ENCODE measurements around the gene LSP1.
A peak's percentile ranks its signal among the peaks of the same experiment; 100 is the strongest.

Gene LSP1

DNA sequence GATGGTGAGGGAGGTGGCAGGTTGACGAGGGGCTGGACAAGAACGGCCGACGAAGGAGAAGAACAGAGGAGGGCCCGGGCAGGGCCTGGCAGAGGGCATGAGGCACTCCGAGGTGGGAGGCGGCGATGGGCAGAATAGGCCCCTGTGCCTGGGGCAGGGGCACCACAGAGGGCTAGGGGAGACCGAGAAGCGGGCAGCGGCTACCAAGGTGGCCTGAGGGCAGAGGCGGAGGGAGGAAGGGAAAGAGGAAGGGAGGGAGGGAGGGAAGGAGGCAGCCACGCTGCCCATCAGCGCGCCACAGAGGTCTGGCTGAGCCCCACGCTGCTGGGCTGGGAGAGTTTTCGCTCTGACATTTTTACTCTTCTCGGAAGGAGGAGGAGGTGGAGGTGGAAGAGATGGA, 11.3 kb downstream of the LSP1 start:
- no peaks in the 10 kb centered on the region for H3K9me3 ChIP-seq (ENCODE audit: control insufficient read depth in 1 of 2, low read length in 2 of 2)
- peaks cover 0 to 33% of the 10 kb centered on the region in 2 donors for H3K4me1 ChIP-seq (ENCODE audit: control insufficient read depth in 1 of 2, insufficient read depth in 2 of 2, low read length in 2 of 2)
- no peaks in the 10 kb centered on the region for H3K36me3 ChIP-seq (ENCODE audit: control insufficient read depth in 1 of 2, insufficient read depth in 2 of 2, low read length in 2 of 2)
- peak overlapping the region; percentile 42 to 58 for H3K4me3 ChIP-seq (ENCODE audit: low read depth in 1 of 2, low read length in 2 of 2)
- no peaks in the 10 kb centered on the region for H3K27me3 ChIP-seq (ENCODE audit: low read depth, low read length)
- H3K27ac ChIP-seq (ENCODE audit: low read length), result peak overlapping the region; percentile 85

DNA sequence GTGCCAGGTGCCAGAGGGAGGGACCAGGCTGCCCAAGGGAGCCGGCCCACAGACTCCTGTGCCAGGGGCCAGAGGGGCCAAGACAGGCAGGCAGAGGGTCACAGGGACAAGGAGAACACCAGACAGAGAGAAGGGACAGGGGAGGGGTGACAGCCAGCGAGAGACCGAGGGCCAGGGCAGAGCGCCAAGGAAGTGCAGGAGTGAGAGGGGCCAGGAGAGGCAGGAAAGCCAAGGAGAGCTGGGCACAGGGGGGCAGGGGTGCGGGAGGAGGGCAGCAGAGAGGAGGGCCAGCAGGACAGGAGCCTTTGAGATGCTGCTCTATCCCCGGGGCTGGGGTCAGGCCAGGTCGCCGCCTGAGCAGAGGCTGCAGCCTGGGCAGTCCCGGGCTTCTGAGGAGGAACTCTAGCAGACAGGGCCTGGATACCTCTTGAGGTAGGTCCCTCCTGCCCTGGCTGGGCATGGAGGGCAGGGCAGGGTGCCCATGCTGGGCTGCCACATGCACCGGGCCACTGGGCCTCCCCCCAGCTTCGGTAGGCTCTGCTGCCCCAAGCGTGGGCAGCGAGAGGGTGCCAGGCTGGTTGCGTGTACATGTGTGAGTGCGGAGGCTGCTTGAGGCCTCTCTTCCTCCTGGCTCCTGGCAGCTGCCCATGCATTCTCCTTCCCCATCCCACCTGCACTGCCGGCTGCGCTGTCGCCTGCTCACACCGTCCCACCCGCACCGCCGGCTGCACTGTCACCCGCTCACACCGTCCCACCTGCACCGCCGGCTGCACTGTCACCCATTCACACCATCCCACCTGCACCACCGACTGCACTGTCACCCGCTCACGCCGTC, 12.2 kb downstream of the LSP1 start:
- Histone ChIP-seq H3K9me3 (ENCODE audit: control insufficient read depth in 1 of 2, low read length in 2 of 2) (no peaks in the 10 kb centered on the region), H3K4me3 (ENCODE audit: low read depth in 1 of 2, low read length in 2 of 2) (peak overlapping the region; percentile 33 to 58), H3K4me1 (ENCODE audit: control insufficient read depth in 1 of 2, insufficient read depth in 2 of 2, low read length in 2 of 2) (peaks cover 0 to 35% of the 10 kb centered on the region in 2 donors), H3K27me3 (ENCODE audit: low read depth, low read length) (no peaks in the 10 kb centered on the region), H3K27ac (ENCODE audit: low read length) (peak overlapping the region; percentile 85), H3K36me3 (ENCODE audit: control insufficient read depth in 1 of 2, insufficient read depth in 2 of 2, low read length in 2 of 2) (no peaks in the 10 kb centered on the region)

DNA sequence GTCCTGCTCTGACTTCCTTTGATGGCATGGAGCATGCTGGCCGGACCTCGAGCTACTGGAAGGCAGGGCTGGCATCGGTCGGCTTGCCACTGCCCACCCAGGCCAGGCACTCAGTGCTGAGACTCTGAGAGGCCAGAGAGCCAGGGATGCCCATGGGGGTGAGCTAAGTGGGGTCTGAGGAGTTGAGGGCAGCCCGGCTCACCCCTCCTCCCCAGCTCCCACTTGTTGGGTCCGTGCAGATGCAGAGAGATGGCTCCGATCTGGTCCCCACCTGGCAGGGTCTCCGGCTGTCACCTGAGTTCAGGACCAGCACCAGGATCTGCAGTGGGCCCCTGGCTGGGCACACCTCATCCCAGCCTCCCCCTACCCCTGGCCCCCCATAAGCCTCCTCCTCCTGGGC, 13.3 kb downstream of the LSP1 start:
- H3K9me3 ChIP-seq (ENCODE audit: control insufficient read depth in 1 of 2, low read length in 2 of 2), result no peaks in the 10 kb centered on the region
- H3K27me3 ChIP-seq (ENCODE audit: low read depth, low read length), result no peaks in the 10 kb centered on the region
- H3K36me3 ChIP-seq (ENCODE audit: control insufficient read depth in 1 of 2, insufficient read depth in 2 of 2, low read length in 2 of 2), result no peaks in the 10 kb centered on the region
- no peak overlapping the region for H3K27ac ChIP-seq (ENCODE audit: low read length)
- peak overlapping the region in 1 of 2 donors; percentile 58 for H3K4me3 ChIP-seq (ENCODE audit: low read depth in 1 of 2, low read length in 2 of 2)
- peaks cover 0 to 37% of the 10 kb centered on the region in 2 donors for H3K4me1 ChIP-seq (ENCODE audit: control insufficient read depth in 1 of 2, insufficient read depth in 2 of 2, low read length in 2 of 2)

GRCh38 chr11:1866776-1867175, 13.9 kb downstream of the LSP1 start:
- peaks cover 0 to 42% of the 10 kb centered on the region in 2 donors for H3K4me1 ChIP-seq (ENCODE audit: control insufficient read depth in 1 of 2, insufficient read depth in 2 of 2, low read length in 2 of 2)
- H3K36me3 ChIP-seq (ENCODE audit: control insufficient read depth in 1 of 2, insufficient read depth in 2 of 2, low read length in 2 of 2), result no peaks in the 10 kb centered on the region
- H3K9me3 ChIP-seq (ENCODE audit: control insufficient read depth in 1 of 2, low read length in 2 of 2), result no peaks in the 10 kb centered on the region
- no peaks in the 10 kb centered on the region for H3K27me3 ChIP-seq (ENCODE audit: low read depth, low read length)
- H3K27ac ChIP-seq (ENCODE audit: low read length), result no peak overlapping the region
- peak overlapping the region in 1 of 2 donors; percentile 2 for H3K4me3 ChIP-seq (ENCODE audit: low read depth in 1 of 2, low read length in 2 of 2)

DNA sequence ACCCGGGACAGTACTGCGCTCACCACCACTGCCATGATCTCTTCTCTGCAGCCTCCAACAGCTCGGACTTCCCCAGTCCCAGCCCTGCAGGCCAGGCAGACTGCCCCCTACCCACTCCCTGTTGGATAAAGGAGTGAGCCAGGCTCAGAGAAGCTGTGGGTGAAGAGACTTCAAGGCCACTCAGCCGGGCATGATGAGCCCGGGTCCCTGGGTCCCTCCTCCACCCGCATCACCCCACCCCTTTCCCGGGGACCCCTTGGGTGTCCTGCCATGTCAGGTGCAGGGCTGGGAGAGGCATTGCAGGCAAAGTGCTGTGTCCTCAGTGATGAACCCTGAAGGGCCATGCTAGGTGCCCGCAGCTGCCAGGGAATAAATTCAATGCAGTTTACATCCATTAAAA, 14.5 kb downstream of the LSP1 start:
- Histone ChIP-seq H3K9me3 (ENCODE audit: control insufficient read depth in 1 of 2, low read length in 2 of 2) (no peaks in the 10 kb centered on the region), H3K4me1 (ENCODE audit: control insufficient read depth in 1 of 2, insufficient read depth in 2 of 2, low read length in 2 of 2) (peaks cover 0 to 42% of the 10 kb centered on the region in 2 donors), H3K4me3 (ENCODE audit: low read depth in 1 of 2, low read length in 2 of 2) (no peak overlapping the region), H3K36me3 (ENCODE audit: control insufficient read depth in 1 of 2, insufficient read depth in 2 of 2, low read length in 2 of 2) (no peaks in the 10 kb centered on the region), H3K27me3 (ENCODE audit: low read depth, low read length) (no peaks in the 10 kb centered on the region), H3K27ac (ENCODE audit: low read length) (no peak overlapping the region)

DNA sequence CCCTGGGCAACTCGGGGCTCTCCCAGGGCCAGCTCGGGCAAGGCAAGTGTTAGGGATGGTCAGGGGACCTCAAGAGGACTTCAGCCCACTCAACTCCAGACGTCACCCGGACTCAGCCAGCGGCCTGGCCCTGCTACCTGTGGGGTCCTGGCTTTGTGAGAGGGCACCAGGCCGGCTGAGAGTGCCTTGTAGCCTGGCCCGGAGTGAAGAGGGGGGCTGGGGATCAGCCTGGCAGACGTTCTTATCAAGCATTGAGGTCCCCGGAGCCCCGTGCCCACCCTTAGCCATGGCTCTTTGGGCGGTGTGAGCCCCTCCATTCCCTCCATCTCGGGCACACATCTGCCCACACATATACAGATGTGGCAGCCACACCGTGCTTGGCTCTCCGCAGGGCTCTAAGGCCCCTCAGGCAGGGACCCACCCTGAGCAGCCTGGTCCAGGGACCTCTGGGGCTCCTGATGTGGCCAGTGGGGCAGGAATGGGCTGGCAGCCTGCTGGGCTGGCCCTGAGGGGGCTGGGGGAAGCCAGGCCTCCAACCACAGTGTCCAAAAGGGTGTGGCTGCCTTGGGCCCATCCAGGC, 15.3 kb downstream of the LSP1 start:
- H3K4me1 ChIP-seq (ENCODE audit: control insufficient read depth in 1 of 2, insufficient read depth in 2 of 2, low read length in 2 of 2), result peaks cover 0 to 38% of the 10 kb centered on the region in 2 donors
- H3K27me3 ChIP-seq (ENCODE audit: low read depth, low read length), result no peaks in the 10 kb centered on the region
- no peak overlapping the region for H3K27ac ChIP-seq (ENCODE audit: low read length)
- no peaks in the 10 kb centered on the region for H3K9me3 ChIP-seq (ENCODE audit: control insufficient read depth in 1 of 2, low read length in 2 of 2)
- no peaks in the 10 kb centered on the region for H3K36me3 ChIP-seq (ENCODE audit: control insufficient read depth in 1 of 2, insufficient read depth in 2 of 2, low read length in 2 of 2)
- peak overlapping the region in 1 of 2 donors; percentile 15 for H3K4me3 ChIP-seq (ENCODE audit: low read depth in 1 of 2, low read length in 2 of 2)

DNA sequence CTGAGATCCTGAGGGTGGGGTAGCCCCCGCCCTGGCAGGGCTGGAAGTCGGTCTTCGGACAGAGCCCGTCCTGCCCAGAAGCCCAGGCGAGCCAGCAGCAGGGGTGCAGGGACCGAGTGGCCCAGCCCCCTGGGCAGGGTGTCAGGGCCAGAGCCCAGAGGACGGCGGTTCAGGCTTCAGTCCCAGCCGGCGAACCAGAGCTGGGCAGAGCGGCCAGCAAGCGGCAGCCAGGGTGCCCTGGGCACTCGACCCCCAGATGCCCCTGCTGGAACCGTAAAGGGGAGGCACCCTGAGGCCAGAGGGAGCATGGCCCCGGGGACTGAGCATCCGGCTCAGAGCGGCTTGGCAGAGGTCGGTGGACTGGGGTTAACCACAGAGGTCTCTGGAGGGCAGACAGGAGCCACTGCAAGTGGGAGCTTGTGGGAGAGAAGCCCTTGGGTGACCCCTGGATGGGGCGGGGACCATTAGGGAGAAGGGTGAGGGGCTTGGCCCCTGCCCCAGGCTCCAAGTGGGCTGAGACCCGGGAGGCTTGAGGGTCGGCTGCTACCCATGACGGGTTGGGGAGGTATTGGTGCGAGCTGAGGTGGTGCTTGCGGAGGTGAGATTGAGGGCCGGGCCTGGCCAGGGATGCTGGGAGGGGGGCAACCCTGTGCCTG, 15.9 kb downstream of the LSP1 start:
- Histone ChIP-seq H3K4me3 (ENCODE audit: low read depth in 1 of 2, low read length in 2 of 2) (peak overlapping the region; percentile 15 to 47), H3K27me3 (ENCODE audit: low read depth, low read length) (no peaks in the 10 kb centered on the region), H3K36me3 (ENCODE audit: control insufficient read depth in 1 of 2, insufficient read depth in 2 of 2, low read length in 2 of 2) (no peaks in the 10 kb centered on the region), H3K9me3 (ENCODE audit: control insufficient read depth in 1 of 2, low read length in 2 of 2) (no peaks in the 10 kb centered on the region), H3K4me1 (ENCODE audit: control insufficient read depth in 1 of 2, insufficient read depth in 2 of 2, low read length in 2 of 2) (peaks cover 0 to 32% of the 10 kb centered on the region in 2 donors), H3K27ac (ENCODE audit: low read length) (no peak overlapping the region)

DNA sequence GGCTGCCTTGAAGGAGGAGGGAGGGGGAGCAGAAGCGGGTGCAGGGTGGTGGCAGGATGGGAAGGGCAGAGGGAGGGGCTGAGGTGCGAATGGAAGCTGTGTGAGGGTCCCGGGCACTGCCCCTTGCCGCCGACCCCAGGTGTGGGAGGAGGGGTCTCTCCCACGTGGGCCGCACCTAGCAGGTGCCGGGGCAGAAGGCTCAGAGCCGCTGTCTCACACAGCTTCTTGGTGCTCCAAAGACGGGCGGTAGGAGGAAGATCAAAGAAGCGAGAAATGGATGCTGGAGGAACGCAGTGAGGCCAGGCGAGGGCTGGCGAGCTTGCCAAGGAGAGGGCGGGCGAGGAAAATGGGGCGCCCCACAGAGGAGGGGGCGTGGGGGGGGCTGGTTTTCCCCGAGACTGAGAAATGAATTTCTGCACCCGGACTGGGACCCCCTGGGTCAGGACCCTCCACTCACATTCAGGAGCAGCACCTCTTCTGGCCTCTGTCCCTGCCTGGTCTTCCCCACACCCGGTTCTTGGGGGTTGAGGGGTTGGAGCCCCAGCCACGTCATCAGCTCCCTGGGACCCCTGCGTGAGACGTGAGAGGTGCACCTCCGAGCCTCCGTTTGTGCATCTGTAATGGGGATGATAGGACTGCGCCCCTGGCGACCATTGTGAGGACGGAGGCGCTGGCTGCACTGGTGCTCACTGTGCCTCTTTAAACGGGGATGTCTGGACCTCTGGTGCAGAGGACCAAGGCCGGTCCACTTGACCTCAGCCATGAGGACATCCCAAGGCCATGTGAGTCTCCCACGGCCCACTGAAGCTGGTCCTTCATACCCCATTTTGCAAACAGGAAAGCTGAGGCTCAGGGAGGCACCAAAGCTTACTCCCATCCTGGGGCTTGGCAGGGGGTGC, 16.8 kb downstream of the LSP1 start:
- H3K27me3 ChIP-seq (ENCODE audit: low read depth, low read length), result no peaks in the 10 kb centered on the region
- no peak overlapping the region for H3K27ac ChIP-seq (ENCODE audit: low read length)
- no peaks in the 10 kb centered on the region for H3K36me3 ChIP-seq (ENCODE audit: control insufficient read depth in 1 of 2, insufficient read depth in 2 of 2, low read length in 2 of 2)
- H3K4me1 ChIP-seq (ENCODE audit: control insufficient read depth in 1 of 2, insufficient read depth in 2 of 2, low read length in 2 of 2), result peaks cover 0 to 23% of the 10 kb centered on the region in 2 donors
- H3K9me3 ChIP-seq (ENCODE audit: control insufficient read depth in 1 of 2, low read length in 2 of 2), result no peaks in the 10 kb centered on the region
- peak overlapping the region; percentile 26 to 47 for H3K4me3 ChIP-seq (ENCODE audit: low read depth in 1 of 2, low read length in 2 of 2)

- Histone ChIP-seq H3K4me1 (ENCODE audit: control insufficient read depth in 1 of 2, insufficient read depth in 2 of 2, low read length in 2 of 2) (peaks cover 0 to 23% of the 10 kb centered on the region in 2 donors), H3K27ac (ENCODE audit: low read length) (no peak overlapping the region)
Observed at GRCh38 chr11:1870326-1870696, 17.4 kb downstream of the LSP1 start.

DNA sequence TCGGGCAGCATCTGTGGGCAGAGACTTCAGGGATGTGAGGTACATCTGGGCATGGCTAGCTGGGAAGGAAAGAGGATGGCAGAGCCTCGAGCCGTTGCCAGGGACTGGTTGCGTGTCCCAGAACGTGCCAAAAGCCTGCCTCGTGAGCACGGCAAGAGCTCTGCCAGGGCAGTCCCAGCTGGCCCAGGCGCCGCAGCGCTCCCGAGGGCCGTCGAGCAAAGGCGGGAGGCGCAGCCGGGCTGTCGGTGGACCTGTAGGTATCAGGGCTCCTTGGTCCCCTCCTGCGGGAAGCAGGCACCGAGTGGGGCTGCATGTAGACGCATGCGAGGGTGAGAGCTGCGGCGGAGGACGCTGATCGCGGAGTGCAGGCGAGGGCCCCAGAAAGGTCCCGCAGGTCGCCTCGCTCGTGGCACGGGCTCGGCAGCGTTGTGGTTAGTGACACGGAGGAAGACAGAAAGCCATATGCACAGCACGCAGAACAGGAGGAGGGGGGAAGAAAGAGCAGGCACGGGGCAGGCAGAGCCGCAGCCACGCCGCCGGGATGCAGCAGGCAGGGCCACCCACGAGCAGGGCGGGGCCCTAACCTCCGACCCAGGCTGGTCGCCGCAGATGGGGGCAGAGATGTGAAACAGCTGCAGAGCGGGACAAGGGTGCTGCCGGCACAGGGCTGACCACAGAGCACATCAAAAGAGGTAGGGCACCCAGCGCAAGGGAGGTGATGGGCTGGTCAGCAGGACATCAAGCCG, 18.0 kb downstream of the LSP1 start:
- H3K4me3 ChIP-seq (ENCODE audit: low read depth in 1 of 2, low read length in 2 of 2), result peak overlapping the region; percentile 26 to 47
- no peaks in the 10 kb centered on the region for H3K9me3 ChIP-seq (ENCODE audit: control insufficient read depth in 1 of 2, low read length in 2 of 2)
- peaks cover 0 to 22% of the 10 kb centered on the region in 2 donors for H3K4me1 ChIP-seq (ENCODE audit: control insufficient read depth in 1 of 2, insufficient read depth in 2 of 2, low read length in 2 of 2)
- H3K27me3 ChIP-seq (ENCODE audit: low read depth, low read length), result no peaks in the 10 kb centered on the region
- H3K27ac ChIP-seq (ENCODE audit: low read length), result no peak overlapping the region
- H3K36me3 ChIP-seq (ENCODE audit: control insufficient read depth in 1 of 2, insufficient read depth in 2 of 2, low read length in 2 of 2), result no peaks in the 10 kb centered on the region

More at GRCh38 chr11:1870326-1870696, 17.4 kb downstream of the LSP1 start:
- Histone ChIP-seq H3K4me3 (ENCODE audit: low read depth in 1 of 2, low read length in 2 of 2) (peak overlapping the region; percentile 26 to 47), H3K9me3 (ENCODE audit: control insufficient read depth in 1 of 2, low read length in 2 of 2) (no peaks in the 10 kb centered on the region), H3K27me3 (ENCODE audit: low read depth, low read length) (no peaks in the 10 kb centered on the region), H3K36me3 (ENCODE audit: control insufficient read depth in 1 of 2, insufficient read depth in 2 of 2, low read length in 2 of 2) (no peaks in the 10 kb centered on the region)
